H1 (cell line): ENCODE measurements around the gene LCN6. TPM values are rescaled to one million over a fixed set of nuclear protein-coding genes. Genes with fewer than 3 reads are reported as not detected.

Experiments
- CTCF ChIA-PET: fragments of 300-600 bp; sonication (Branson Sonifier 250); formaldehyde crosslinking; loops from one replicate; lab custom pipeline; 2021; ENCODE audit not compliant: partially characterized antibody; lab: Charles Lee
- POLR2A ChIA-PET: fragments of 300-600 bp; sonication (Branson Sonifier 250); formaldehyde crosslinking; loops from one replicate; lab custom pipeline; 2021; ENCODE audit warnings: inconsistent platforms; ENCODE audit not compliant: partially characterized antibody; lab: Charles Lee
- DNase-seq, 2 experiments: peaks; one replicate each; pipeline versions ENCODE4 v3.0.0 to v3.0.0-alpha.2; 2010 to 2022; ENCODE audit warnings: low spot score in 2 of 2, low read depth in 1 of 2, mixed read lengths in 1 of 2
- FAIRE-seq: peaks from 2 replicates; lab custom pipeline; 2011; peaks lifted over from hg19 to GRCh38; lab: Jason Lieb, UNC
- H2AFZ ChIP-seq: 2 replicates; pipeline ENCODE4 v1.8.1; 2012; ENCODE audit warnings: low read length, inconsistent platforms
- H2AK5ac ChIP-seq: 2 replicates; pipeline ENCODE4 v1.6.1; 2013; ENCODE audit warnings: low read depth, low read length
- H2BK120ac ChIP-seq: replicated peaks from 2 replicates; pipeline ENCODE3; 2013; ENCODE audit warnings: low read depth, low read length, inconsistent platforms
- H2BK12ac ChIP-seq: 2 replicates; pipeline ENCODE4 v1.6.1; 2013; ENCODE audit warnings: low read depth, low read length
- H2BK15ac ChIP-seq: 2 replicates; pipeline ENCODE4 v1.6.1; 2013; ENCODE audit warnings: low read length
- H2BK20ac ChIP-seq: 2 replicates; pipeline ENCODE4 v1.6.1; 2013; ENCODE audit warnings: low read length
- H2BK5ac ChIP-seq: 2 replicates; pipeline ENCODE4 v1.6.1; 2013; ENCODE audit warnings: low read depth, low read length
- H3K14ac ChIP-seq: 2 replicates; pipeline ENCODE4 v1.6.1; 2013; ENCODE audit warnings: inconsistent platforms; ENCODE audit not compliant: insufficient read length
- H3K18ac ChIP-seq: 2 replicates; pipeline ENCODE4 v1.6.1; 2013; ENCODE audit warnings: low read length; ENCODE audit errors: extremely low read depth
- H3K23ac ChIP-seq: 2 replicates; pipeline ENCODE4 v1.6.1; 2013; ENCODE audit warnings: inconsistent platforms; ENCODE audit not compliant: insufficient read length
- H3K23me2 ChIP-seq: 2 replicates; pipeline ENCODE4 v1.6.1; 2013; ENCODE audit warnings: low read depth, low read length
- H3K27ac ChIP-seq: 2 replicates; pipeline ENCODE4 v1.6.1; 2011; ENCODE audit warnings: low read depth, low read length, inconsistent platforms
- H3K27me3 ChIP-seq, 4 experiments: replicated peaks in 1 of 4; 1 replicate in 1 of 4; 2 replicates in 3 of 4; pipeline versions ENCODE4 v1.6.1 to v1.8.1; 2011 to 2013; ENCODE audit warnings: low read length in 3 of 4, mild to moderate bottlenecking in 3 of 4, inconsistent platforms in 2 of 4, mixed read lengths in 2 of 4, moderate library complexity in 1 of 4; ENCODE audit not compliant: control insufficient read depth in 3 of 4, insufficient read depth in 3 of 4; ENCODE audit errors: extremely low read depth in 1 of 4
- H3K36me3 ChIP-seq, 4 experiments: 2 replicates each; pipeline versions ENCODE4 v1.6.1 to v1.8.1; 2011 to 2013; ENCODE audit warnings: mild to moderate bottlenecking in 4 of 4, low read length in 3 of 4, moderate library complexity in 2 of 4, control low read depth in 1 of 4, inconsistent platforms in 1 of 4; ENCODE audit not compliant: insufficient read depth in 4 of 4, control insufficient read depth in 2 of 4
- H3K4ac ChIP-seq: replicated peaks from 2 replicates; pipeline ENCODE3; 2013; ENCODE audit warnings: low read length, low read depth, mixed read lengths, inconsistent platforms; ENCODE audit not compliant: insufficient read length
- H3K4me1 ChIP-seq, 4 experiments: replicated peaks in 1 of 4; 1 replicate in 1 of 4; 2 replicates in 3 of 4; pipeline versions ENCODE4 v1.6.1 to v1.8.1; 2011 to 2013; ENCODE audit warnings: low read length in 3 of 4, inconsistent platforms in 2 of 4, mixed read lengths in 1 of 4; ENCODE audit not compliant: insufficient read depth in 4 of 4, control insufficient read depth in 3 of 4
- H3K4me2 ChIP-seq, 2 experiments: 2 replicates each; pipeline versions ENCODE4 v1.6.1 to v1.8.1; 2011 to 2013; ENCODE audit warnings: low read depth in 2 of 2, low read length in 2 of 2, control low read depth in 1 of 2, inconsistent platforms in 1 of 2, mild to moderate bottlenecking in 1 of 2; ENCODE audit not compliant: insufficient read depth in 1 of 2
- H3K4me3 ChIP-seq, 4 experiments: fragments of 200-600, 300-600 bp in 1 of 4; sonication (generic), shearing (Covaris generic), sonication (Bioruptor Twin) in 1 of 4; 2 replicates each; pipeline versions ENCODE4 v1.5.1 to v1.8.1; 2011 to 2016; ENCODE audit warnings: low read length in 4 of 4, low read depth in 3 of 4, control low read depth in 2 of 4, inconsistent platforms in 2 of 4, mild to moderate bottlenecking in 2 of 4, mixed read lengths in 1 of 4, moderate library complexity in 1 of 4; ENCODE audit not compliant: insufficient read depth in 2 of 4; ENCODE audit errors: extremely low read depth in 1 of 4
- H3K56ac ChIP-seq: replicated peaks from 2 replicates; pipeline ENCODE3; 2013; ENCODE audit warnings: low read depth, mild to moderate bottlenecking, mixed read lengths, low read length, inconsistent platforms; ENCODE audit not compliant: insufficient read length
- H3K79me1 ChIP-seq: 2 replicates; pipeline ENCODE4 v1.6.1; 2013; ENCODE audit warnings: low read depth, low read length, control low read depth
- H3K79me2 ChIP-seq, 2 experiments: 2 replicates each; pipeline versions ENCODE4 v1.6.1 to v1.8.1; 2012 to 2013; ENCODE audit warnings: low read length in 2 of 2, mild to moderate bottlenecking in 2 of 2, inconsistent platforms in 1 of 2; ENCODE audit not compliant: insufficient read depth in 2 of 2, control insufficient read depth in 1 of 2
- H3K9ac ChIP-seq, 4 experiments: replicated peaks in 1 of 4; 1 replicate in 1 of 4; 2 replicates in 3 of 4; pipeline versions ENCODE4 v1.6.1 to v1.8.1; 2011 to 2013; ENCODE audit warnings: low read depth in 3 of 4, low read length in 3 of 4, control low read depth in 2 of 4, mild to moderate bottlenecking in 2 of 4, moderate library complexity in 2 of 4, inconsistent platforms in 1 of 4; ENCODE audit errors: extremely low read depth in 1 of 4
- H3K9me3 ChIP-seq, 2 experiments: 2 replicates each; pipeline versions ENCODE4 v1.6.1 to v1.8.1; 2012 to 2013; ENCODE audit warnings: mild to moderate bottlenecking in 2 of 2, moderate library complexity in 2 of 2, control low read depth in 1 of 2, inconsistent platforms in 1 of 2, low read depth in 1 of 2, low read length in 1 of 2, mixed read lengths in 1 of 2; ENCODE audit not compliant: insufficient read depth in 2 of 2
- H4K20me1 ChIP-seq, 2 experiments: replicated peaks in 1 of 2; 2 replicates each; pipeline versions ENCODE3 to v1.8.1; 2011 to 2013; ENCODE audit warnings: inconsistent platforms in 2 of 2, low read length in 2 of 2, mild to moderate bottlenecking in 1 of 2; ENCODE audit not compliant: insufficient read depth in 2 of 2, control insufficient read depth in 1 of 2
- H4K5ac ChIP-seq: 2 replicates; pipeline ENCODE4 v1.6.1; 2013; ENCODE audit warnings: low read length, low read depth, mixed read lengths, inconsistent platforms; ENCODE audit not compliant: insufficient read length
- H4K8ac ChIP-seq: 2 replicates; pipeline ENCODE4 v1.8.0; 2013; ENCODE audit warnings: mild to moderate bottlenecking, moderate library complexity, low read length, inconsistent platforms; ENCODE audit not compliant: insufficient read depth; ENCODE audit errors: extremely low read depth
- H4K91ac ChIP-seq: replicated peaks from 2 replicates; pipeline ENCODE3; 2013; ENCODE audit warnings: low read length, mixed read lengths, inconsistent platforms; ENCODE audit not compliant: insufficient read length
- MAX ChIP-seq: IDR thresholded peaks from 2 replicates; pipeline ENCODE4 v1.6.1; 2012; ENCODE audit warnings: inconsistent platforms
- POLR2AphosphoS5 ChIP-seq: IDR thresholded peaks from 2 replicates; pipeline ENCODE4 v1.6.1; 2011; ENCODE audit warnings: low read depth, low read length
- WGBS, 2 experiments: shearing (Covaris generic) in 1 of 2; methylation state at CpG; one replicate each; pipeline versions ENCODE4 v1.1.6 to v1.1.7; 2013 to 2015; ENCODE audit warnings: low lambda C conversion rate in 2 of 2, mixed read lengths in 2 of 2, inconsistent platforms in 1 of 2, low coverage in 1 of 2, missing lambda C conversion rate in 1 of 2; ENCODE audit not compliant: insufficient replicate concordance in 2 of 2, insufficient coverage in 1 of 2, insufficient read length in 1 of 2; ENCODE audit errors: extremely low coverage in 1 of 2, missing lambda C conversion rate in 1 of 2; 5-methylcytosine and 5-hydroxymethylcytosine counted together
- polyA plus RNA-seq, 7 experiments: library from polyadenylated mRNA; depleted of rRNA in 3 of 7; stranded (reverse) in 5 of 7; unstranded in 2 of 7; fragments of >200 nt in 5 of 7; fragments of 200-250 nt in 2 of 7; gene quantifications; 1 replicate in 5 of 7; 2 replicates in 1 of 7; 4 replicates in 1 of 7; pipeline versions ENCODE4 v1.2.1 to v1.2.3, GENCODE V29; 2011 to 2013; ENCODE audit warnings: missing spikeins in 2 of 7, mixed read lengths in 2 of 7
- total RNA-seq: library from RNA; stranded (reverse); fragmentation: NEBNext Ultra II Directional; extraction: Animal tissue kit (Norgen Biotek cat#: 25700); gene quantifications from 2 replicates; pipeline ENCODE4 v1.2.1, GENCODE V29; 2021

The LCN6 gene
- total and polyA plus RNA-seq, 2 of the 8 experiments (the other 6 are each of a cell fraction or from before 2014, with no cell fraction given), result not detected

- no peak overlapping the region for H3K4me2 ChIP-seq
- peak overlapping the region; percentile 38 for H3K4ac ChIP-seq
- 91% methylated on average over 27 of the region's 30 CpGs; no CpG with 5 or more reads in 1 of the 2 experiments for WGBS, 2 experiments
- H4K5ac ChIP-seq, result no peak overlapping the region
- no peak overlapping the region for H2BK20ac ChIP-seq
- FAIRE-seq (no peak), DNase-seq (no peak)
- H3K36me3 ChIP-seq, result peaks cover 18 to 44% (median 31%) of the 10 kb centered on the region in 4 experiments
- H2BK12ac ChIP-seq, result no peak overlapping the region; the same call in 1 of the 2 replicates
- no peak overlapping the region for H4K8ac ChIP-seq
- H3K4me3 ChIP-seq, result no peak overlapping the region
- H2AFZ ChIP-seq, result no peak overlapping the region
- H3K4me1 ChIP-seq, result peaks cover 0 to 19% (median 4%) of the 10 kb centered on the region in 4 experiments; a peak in 5 of 7 replicates
- ChIA-PET CTCF (interaction anchor here (0.7 to 9.2 kb wide), 8 partner anchors 7 to 314 kb away, joined by 3 to 62 read pairs (median 3); partner anchors contain the start of gene DIPK1B), POLR2A (interaction anchor here (1.0 to 11.2 kb wide), 6 partner anchors 8 to 387 kb away, joined by 3 to 223 read pairs (median 10); partner anchors contain the start of genes DIPK1B and LCN10)
- H2BK120ac ChIP-seq, result no peak overlapping the region
- peaks cover 9% of the 10 kb centered on the region for H3K79me1 ChIP-seq
- no peak overlapping the region for H2BK5ac ChIP-seq
- peaks cover 0 to 12% of the 10 kb centered on the region in 2 experiments; a peak in 2 of 4 replicates for H3K79me2 ChIP-seq
- no peak overlapping the region; a peak in 1 of 7 replicates for H3K9ac ChIP-seq
- H3K27me3 ChIP-seq, result no peaks in the 10 kb centered on the region
- no peak overlapping the region for H4K91ac ChIP-seq
- no peaks in the 10 kb centered on the region for H3K9me3 ChIP-seq
- 0 out of 2 replicates have a peak, but pooled peaks have one; percentile 7 for TF ChIP-seq POLR2AphosphoS5
- TF ChIP-seq MAX, result no peak
- H3K14ac ChIP-seq, result no peak overlapping the region
- no peak overlapping the region for H3K18ac ChIP-seq
- no peak overlapping the region for H3K56ac ChIP-seq
- no peak overlapping the region for H3K23ac ChIP-seq
- peaks cover 22 to 45% of the 10 kb centered on the region in 2 experiments for H4K20me1 ChIP-seq
- no peak overlapping the region for H2AK5ac ChIP-seq
- no peak overlapping the region for H2BK15ac ChIP-seq
- no peaks in the 10 kb centered on the region; the same call in 1 of the 2 replicates for H3K23me2 ChIP-seq
- H3K27ac ChIP-seq, result no peak overlapping the region; the same call in 1 of the 2 replicates
Observed at GRCh38 chr9:136721339-136722092, 26.8 kb downstream of the LCN6 start.
